K562 (cell line): ENCODE results near the gene PLEKHG4B.

ENCODE experiments used
- ATF2 ChIP-seq: sonication (generic); formaldehyde crosslinking; IDR thresholded peaks from 2 replicates; pipeline ENCODE4 v1.8.1; 2022; ENCODE audit warnings: missing genetic modification reagents
- BRCA1 ChIP-seq, 2 experiments: fragments of 450-650 bp in 1 of 2; sonication (generic) in 1 of 2; formaldehyde crosslinking in 1 of 2; IDR thresholded peaks; 2 replicates each; pipeline versions ENCODE4 v1.5.0 to v1.6.1; 2017 to 2020; ENCODE audit warnings: mild to moderate bottlenecking in 1 of 2, missing genetic modification reagents in 1 of 2
- EP300 ChIP-seq: IDR thresholded peaks from 2 replicates; pipeline ENCODE4 v1.6.1; 2012; ENCODE audit warnings: low read length, improper control_type of control experiment
- JUND ChIP-seq, 2 experiments: IDR thresholded peaks; 2 replicates in 1 of 2; 3 replicates in 1 of 2; pipeline ENCODE4 v1.6.1; 2011; ENCODE audit warnings: borderline replicate concordance in 2 of 2, low read depth in 2 of 2, low read length in 2 of 2, improper control_type of control experiment in 1 of 2, missing biosample characterization in 1 of 2, missing genetic modification characterization in 1 of 2, missing genetic modification reagents in 1 of 2
- MYBL2 ChIP-seq, 2 experiments: fragments of 450-650 bp in 1 of 2; sonication (generic) in 1 of 2; formaldehyde crosslinking in 1 of 2; IDR thresholded peaks; 2 replicates each; pipeline versions ENCODE4 v1.6.1 to v1.8.1; 2017 to 2022; ENCODE audit warnings: borderline replicate concordance in 1 of 2, inconsistent platforms in 1 of 2, low read depth in 1 of 2, mild to moderate bottlenecking in 1 of 2, missing genetic modification reagents in 1 of 2, moderate library complexity in 1 of 2
- SP1 ChIP-seq: sonication (generic); formaldehyde crosslinking; IDR thresholded peaks from 2 replicates; pipeline ENCODE4 v1.8.1; 2022; ENCODE audit warnings: mild to moderate bottlenecking, missing genetic modification reagents
- SREBF1 ChIP-seq: fragments of 150-350 bp; IDR thresholded peaks from 2 replicates; pipeline ENCODE4 v1.6.1; 2014; ENCODE audit warnings: antibody characterized with exemption, low read depth, low read length, borderline replicate concordance
- TAF1 ChIP-seq: IDR thresholded peaks from 2 replicates; pipeline ENCODE4 v1.6.1; 2011; ENCODE audit warnings: mild to moderate bottlenecking, low read length, moderate library complexity; ENCODE audit not compliant: insufficient read depth, control insufficient read depth, severe bottlenecking; ENCODE audit errors: extremely low read depth
- ZFP91 ChIP-seq: sonication (generic); formaldehyde crosslinking; IDR thresholded peaks from 2 replicates; pipeline ENCODE4 v1.8.0; 2022; ENCODE audit warnings: mild to moderate bottlenecking, missing genetic modification reagents
- ZNF232 ChIP-seq: sonication (generic); formaldehyde crosslinking; IDR thresholded peaks from 2 replicates; pipeline ENCODE4 v1.8.0; 2022; ENCODE audit warnings: mild to moderate bottlenecking, missing genetic modification reagents

- TF ChIP-seq MYBL2 (IDR thresholded peaks at IDR 0.05; ENCODE audit: low read depth), result no peak
- no peak for TF ChIP-seq MYBL2 (CRISPR knock-in tag; IDR thresholded peaks at IDR 0.05; ENCODE audit: borderline replicate concordance)
- TF ChIP-seq TAF1, result no peak
- no peak for TF ChIP-seq JUND (IDR thresholded peaks at IDR 0.05; ENCODE audit: borderline replicate concordance, low read depth, low read length)
- no peak for TF ChIP-seq JUND (tag; IDR thresholded peaks at IDR 0.05; ENCODE audit: borderline replicate concordance, low read depth, low read length)
- TF ChIP-seq EP300, result no peak
- no peak for TF ChIP-seq BRCA1 (IDR thresholded peaks at IDR 0.05)
- no peak for TF ChIP-seq BRCA1 (CRISPR knock-in tag; IDR thresholded peaks at IDR 0.05)
- TF ChIP-seq ZNF232 (CRISPR knock-in tag), result no peak
- no peak for TF ChIP-seq SP1 (CRISPR knock-in tag)
- TF ChIP-seq ATF2 (CRISPR knock-in tag), result no peak
- TF ChIP-seq ZFP91 (CRISPR knock-in tag), result no peak
- TF ChIP-seq SREBF1, result no peak
Measured at GRCh38 chr5:171801-172331, 79.9 kb downstream of the PLEKHG4B start.
